DMS53 (cell line): ENCODE data around the gene CMTM5.

ENCODE experiments used
- DNase-seq: peaks from one replicate; lab custom pipeline; 2025; lab: John Stamatoyannopoulos, UW

The CMTM5 gene

DNA sequence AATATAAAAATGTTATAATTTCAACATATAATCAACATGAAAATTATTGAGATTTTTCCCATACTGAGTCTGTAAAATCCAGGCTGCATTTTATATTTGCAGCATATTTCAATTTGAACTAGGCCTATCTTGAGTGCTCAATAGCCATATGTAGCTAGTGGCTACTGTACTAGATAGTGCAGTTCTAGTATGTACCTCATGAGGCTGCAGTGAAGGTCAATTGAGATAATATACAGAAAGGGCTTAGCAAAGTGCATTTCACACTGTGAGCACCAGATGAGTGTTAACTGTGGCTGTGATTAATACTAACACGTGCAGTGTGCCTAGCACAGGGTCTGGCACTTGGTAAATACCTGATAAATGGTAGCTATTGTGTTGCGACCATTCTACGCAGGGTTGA is 18.8 kb upstream of the CMTM5 start:
- DNase-seq = peak; percentile 5

DNA sequence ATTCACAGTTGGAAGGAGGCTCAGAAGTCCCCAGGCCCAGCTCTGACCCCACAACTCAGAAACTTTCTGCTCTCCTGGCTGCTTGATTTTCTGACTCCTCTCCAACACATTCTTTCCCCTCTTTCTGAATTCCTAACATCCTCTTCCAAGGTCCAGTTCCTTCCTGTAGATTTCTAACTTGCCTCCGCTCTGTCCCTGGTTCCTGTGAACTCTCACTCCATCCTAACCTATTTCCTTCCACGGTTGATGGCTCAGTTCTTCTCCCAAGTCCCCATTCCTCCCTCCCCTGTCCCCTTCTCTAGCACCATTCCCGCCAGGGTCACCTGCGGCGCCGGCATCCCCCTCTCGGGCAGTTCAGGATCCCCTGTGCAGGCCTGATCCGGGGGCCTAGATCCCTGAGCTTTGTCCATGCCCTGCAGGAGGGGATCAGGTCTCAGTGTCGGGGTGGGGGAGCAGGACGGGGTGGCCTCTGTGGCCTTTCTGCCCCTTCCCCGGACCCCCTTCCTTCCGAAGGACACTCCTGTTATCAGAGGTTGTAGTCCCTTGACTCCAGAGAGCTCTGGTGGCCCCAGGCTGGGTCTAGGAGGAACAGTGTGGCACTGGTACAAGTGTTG is 18.2 kb upstream of the CMTM5 start:
- no peak for DNase-seq

DNA sequence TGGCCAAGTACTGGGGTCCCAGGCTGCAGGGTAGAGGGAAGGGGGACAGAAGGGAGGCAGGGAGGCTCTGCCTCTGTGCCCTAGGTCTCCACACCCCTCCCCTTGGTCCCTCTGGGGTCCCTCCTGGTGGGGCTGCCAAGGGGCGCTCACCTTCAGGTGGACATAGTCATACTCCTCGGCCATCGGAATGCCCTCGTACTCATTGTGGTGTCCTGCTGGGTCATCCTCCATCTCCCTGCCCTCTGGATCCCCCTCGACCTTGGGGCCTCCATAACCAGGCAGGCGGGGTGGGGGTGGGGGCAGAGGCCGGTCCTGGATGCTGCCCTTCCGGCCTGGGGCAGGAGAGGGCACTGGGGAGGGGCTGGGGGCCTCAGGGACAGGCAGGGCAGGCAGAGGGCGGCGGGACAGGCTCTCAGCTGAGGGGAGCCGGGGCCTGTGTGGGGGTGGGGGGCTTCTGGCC is 17.6 kb upstream of the CMTM5 start:
- DNase-seq = no peak

DNA sequence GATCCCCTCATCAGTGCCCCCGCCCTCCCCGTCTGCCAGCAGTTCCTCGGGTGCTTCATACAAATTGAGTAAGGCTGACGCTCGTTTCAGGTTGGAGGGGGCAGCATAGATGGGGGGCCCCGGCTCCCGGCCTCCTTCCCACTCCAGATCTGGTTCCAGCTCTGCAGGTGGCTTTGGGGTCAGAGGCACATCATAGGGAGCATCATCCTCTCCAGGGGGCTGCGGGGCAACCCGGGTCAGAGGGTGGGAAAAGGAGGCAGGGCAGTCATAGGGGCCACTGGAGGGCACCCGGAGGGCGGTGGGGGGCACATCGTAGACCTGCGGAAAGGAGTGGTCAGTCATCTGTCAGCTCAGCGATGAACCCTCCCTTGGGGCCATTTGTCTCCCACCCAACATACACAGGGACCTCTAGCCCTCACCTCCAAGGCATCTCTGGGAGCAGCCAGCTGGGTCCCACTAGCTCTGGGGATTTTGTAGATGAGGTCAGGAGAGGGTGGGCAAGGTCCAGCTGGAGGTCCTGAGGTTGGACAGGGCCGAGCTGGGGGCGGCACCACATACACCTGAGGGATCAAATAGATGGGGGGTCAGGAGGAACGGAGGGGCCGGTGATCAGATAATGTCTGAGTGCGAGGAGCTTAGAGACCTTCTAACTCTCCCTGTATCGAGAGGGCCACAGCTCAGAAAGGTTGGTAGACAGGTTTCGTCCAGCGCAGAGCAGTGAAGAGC is 17.0 kb upstream of the CMTM5 start:
- DNase-seq = no peak

DNA sequence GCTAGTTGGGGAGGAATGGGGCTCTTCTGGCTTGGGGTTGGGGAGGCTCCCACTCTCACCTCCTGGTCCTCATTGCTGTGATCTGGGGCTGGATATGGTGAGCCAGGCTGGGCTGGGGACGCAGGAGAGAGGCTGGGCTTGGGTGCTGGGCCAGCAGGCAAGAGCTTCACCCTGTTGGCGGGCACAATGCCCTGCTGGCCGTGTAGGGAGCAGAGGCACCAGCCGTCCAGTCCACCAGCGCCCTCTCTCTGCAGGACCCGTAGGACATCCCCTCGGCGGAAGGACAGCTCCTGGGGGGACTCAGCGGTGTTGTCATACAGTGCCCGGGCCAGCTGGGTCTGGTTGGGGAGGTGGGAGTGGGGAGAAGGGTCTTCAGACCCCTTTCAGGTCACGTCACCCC is 16.4 kb upstream of the CMTM5 start:
- DNase-seq = peak; percentile 13

DNA sequence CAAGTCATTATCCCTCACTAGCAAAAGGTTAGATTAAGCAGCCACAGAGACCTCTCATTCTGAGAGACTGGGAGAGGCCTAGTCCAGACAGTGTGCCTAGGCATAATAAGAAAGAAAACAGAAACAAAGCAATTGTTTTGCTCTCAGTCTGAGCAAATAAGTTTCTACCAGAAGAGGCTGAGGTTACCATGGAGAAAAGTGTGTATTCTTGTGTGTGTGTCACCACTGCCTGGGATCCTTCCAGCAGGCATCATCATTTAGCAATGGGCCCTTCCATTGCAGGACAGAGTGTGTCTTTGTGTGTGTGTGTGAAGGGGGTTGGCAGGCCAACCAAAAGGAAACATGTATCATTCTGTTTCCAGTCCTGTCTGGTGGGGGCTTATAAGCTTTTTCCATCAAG is 15.5 kb upstream of the CMTM5 start:
- peak; percentile 50 for DNase-seq

DNA sequence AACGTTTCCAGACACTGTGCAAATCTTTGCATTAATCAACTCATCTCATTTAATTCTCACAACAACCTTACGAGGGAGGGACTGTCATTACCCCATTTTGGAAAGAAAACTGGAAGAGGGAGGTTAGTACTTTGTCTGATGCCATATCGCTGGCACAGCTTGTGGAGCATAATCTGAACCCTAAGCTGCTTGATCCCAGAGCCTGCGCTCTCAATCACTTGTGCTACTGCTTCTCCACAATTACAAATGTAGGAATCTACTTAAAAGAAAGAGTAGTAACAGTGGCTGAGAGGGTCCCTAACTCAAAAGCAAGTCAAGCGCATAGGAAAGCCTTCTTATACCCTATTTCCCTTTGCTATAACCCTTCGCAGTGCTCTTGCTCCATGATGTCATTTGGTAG is 15.1 kb upstream of the CMTM5 start:
- DNase-seq = no peak

DNA sequence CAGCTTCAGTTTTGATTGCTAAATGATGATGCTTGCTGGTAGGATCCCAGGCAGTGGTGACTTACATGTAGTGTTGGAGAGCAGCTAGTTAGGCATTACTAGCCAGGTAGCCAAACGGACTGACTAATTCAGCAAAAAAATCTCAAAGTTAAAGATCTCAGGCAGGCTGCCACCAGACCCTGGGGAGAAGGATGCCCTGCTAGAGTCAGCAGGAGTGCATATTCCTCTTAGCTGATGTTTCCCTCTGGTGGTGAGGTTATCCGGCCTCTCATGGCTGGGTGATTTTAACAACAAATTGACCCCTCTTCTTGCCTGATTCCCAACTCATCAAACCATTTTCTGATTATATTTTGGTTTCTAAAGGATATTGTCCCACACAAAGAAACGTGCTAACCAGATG is 14.6 kb upstream of the CMTM5 start:
- DNase-seq = peak; percentile 23

DNA sequence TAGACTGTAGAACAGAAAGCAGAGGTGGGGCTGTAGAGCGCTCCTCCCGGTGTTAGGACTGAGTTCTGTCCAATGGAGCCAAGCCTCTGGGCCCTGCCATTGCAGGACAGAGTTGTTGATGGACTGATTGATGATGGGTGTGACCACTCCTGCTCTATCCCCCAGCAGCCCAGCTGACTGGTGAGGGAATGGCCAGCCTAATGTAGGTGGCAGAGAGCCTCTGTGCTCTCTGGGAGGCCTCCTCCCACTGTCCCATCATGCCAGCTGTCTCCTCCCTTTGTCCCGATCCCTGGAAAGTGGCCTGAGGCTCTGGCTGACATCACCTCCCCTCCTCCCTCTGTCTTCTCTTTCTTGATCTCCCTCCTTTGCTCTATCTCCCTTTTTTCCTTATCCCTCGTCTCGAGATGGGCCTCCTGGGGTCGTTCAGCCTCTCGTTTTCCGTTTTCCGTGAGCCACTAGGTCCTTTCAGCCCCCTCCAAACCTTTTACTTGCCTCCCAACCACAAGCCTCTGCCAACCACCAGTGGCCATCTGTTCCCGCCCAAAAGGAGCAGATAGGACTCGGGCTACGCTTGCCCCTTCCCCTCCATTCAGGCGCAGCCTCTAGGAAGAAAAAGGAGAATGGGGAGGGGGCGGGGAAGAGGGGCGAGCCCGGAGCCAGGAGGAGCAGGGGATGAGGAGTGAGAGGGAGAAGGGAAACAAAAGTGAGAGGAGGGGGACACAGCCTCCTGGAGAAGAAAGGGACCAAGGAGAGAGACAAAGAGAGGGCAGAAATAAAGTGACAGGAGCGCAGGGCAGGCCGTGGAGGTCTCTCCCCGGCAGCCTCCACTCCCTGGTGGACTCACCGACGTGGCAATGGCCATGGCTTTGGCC is 12.4 kb upstream of the CMTM5 start:
- DNase-seq = no peak

DNA sequence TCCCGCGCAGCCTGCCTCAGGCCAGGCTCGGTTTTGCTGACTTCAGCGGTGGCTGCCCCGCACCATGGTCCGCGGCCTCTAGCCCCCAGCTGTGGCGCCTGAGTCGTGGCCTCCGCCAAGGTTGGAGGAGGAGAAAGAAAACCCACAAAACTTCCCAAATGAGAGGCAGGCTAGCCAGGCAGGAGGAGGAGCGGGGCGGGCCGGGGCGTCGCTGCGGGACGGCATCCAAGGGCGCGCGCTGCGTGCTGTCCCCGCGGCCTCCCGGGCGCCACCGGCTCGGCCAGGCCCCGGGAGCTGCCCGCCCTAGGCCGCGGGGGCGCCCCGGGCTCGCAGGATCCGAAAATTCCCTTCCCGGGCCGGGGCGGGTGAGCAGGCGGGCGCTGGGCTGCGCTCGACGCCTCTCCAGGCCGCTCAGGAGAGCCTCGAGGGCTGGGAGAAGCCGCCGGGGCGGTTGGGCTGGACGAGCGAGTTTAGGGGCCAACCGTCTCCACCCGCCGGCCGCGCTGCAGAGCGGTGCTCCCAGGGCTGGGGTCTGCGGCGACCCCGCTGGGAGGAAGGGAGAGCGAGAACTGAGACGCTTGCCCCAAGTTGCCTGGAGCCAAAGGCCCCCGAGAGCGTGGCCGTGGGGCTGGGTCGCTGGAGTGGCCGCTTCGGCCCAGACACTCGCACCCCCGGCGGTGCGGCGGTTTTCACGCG is 11.7 kb upstream of the CMTM5 start, which contains the start of gene EFS:
Gene EFS (minus strand): TSS at position 137 of the 696 bp plus-strand sequence. CDS start 147 bp downstream, outside the sequence.
- DNase-seq = peak; percentile 39

DNA sequence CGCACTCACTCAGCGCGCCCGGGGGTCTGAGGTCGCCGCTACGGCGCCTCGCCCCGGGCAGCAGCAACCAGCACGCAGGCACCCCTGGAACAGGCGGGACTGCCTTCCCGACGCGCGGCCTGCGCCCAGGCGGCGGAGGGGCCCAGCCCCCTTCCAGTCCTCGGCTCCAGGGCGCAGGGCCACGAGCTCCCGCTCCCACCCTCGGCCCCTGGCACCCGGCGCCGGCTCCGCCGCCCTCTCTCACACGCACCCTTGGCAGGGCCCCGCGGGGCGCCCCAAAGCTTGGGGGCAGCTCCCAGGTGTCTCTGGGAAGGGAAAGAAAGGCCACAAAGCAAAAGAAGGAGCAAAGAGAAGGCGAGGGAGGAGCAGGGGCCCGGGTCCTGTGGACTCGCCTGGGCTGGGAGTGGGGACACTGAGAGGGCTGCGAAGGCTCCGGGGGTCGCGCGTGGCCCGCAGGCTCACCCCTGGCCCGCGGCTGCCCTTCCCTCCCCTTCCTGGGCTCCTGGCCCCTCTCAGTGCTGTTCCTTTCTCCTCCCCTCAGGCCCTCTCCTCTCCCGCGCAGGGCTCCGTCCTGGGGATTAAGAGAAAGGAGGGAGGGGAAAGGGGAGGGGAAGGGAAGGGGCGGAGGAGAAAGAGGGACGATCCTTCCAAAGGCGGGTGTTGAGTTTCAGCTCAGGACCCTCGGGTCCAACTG is 11.0 kb upstream of the CMTM5 start:
- DNase-seq = no peak

DNA sequence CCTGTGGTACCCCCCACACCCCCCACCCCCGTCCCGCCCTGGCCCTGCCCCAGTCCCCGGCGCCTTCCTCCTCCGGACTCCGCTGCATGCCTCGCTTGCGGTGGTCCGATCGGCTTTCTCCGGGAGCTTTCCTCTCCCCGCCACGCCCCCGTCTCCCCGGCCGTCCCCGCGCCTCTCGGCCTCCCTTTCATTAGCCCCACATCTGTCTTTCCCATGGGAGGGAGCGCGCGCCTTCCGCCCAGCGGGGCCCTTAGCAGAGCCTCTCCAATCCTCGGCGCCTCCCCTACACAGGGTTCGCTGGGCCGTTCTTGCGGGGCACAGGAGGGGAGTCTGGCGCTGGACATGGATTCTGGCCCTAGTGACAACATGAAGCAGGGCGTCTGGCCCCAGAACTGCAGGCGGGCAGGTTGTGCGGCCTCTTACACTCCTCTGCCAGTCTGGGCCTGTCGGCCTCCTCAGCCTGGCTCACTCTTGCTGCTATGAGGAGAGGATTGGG is 10.4 kb upstream of the CMTM5 start:
- no peak for DNase-seq

DNA sequence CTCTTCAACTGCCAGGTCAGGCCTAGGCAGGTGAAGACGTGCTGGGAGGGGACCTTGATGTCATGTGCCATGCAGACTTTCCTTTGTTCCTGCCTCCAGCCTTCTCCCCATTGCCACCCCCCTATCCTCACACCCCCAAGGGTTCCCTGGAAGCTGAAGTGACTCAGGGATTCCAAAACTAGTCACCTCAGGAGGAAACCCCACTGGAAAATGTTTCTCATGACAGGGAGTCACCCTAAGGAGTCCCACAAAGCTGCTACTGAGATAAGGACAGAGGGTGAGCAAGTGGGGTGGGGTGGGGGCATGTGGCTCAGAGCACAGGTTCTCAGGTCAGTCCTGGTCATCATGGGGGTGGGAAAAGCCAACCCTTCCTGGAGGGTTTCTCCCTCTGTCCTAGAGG is 6.6 kb upstream of the CMTM5 start:
- DNase-seq = no peak

DNA sequence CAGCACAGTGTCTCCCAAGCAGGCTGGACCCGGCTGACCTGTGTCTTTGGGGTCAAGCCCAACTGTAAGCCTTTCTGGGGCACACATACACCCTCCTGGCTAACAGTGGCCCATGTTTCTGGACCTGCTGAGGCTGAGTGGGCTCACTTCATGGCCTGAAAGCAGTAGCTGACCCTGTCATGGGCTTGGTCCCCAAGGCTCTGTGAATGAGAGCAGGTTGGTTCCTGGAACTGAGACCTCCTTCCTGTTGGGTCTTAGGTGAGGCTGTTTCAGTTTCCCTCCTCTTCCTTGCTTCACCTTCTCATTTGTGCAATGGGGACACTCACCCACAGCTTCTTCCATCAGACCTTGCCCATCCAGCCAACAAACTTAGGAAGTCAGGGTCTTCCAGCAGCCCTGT is 5.0 kb upstream of the CMTM5 start:
- no peak for DNase-seq

DNA sequence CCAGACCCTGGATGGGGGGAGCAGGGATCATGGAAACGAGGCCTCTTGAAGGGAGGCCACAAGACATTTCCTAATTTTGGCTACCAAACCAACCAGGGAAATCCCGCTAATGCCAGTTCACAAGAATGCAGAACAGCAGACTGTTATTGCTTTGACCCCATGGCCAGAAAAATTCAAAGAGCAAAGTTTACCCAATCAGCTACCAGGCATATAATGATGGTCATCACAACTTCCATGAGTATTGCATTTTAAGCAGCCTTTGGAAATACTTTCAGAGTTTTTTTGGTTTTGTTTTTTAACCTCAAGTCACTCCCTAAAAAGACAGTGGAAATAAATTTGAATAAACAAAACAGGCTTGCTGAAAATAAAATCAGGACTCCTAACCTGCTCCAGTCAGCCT is 4.3 kb upstream of the CMTM5 start, which contains the start of gene IL25:
Gene IL25 (plus strand): TSS at position 301 of the 400 bp plus-strand sequence.
- no peak for DNase-seq

DNA sequence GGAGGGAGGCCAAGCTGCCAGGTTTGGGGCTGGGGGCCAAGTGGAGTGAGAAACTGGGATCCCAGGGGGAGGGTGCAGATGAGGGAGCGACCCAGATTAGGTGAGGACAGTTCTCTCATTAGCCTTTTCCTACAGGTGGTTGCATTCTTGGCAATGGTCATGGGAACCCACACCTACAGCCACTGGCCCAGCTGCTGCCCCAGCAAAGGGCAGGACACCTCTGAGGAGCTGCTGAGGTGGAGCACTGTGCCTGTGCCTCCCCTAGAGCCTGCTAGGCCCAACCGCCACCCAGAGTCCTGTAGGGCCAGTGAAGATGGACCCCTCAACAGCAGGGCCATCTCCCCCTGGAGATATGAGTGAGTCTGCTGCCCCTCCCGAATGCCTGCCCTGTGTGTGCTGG is 3.8 kb upstream of the CMTM5 start:
- DNase-seq = no peak

DNA sequence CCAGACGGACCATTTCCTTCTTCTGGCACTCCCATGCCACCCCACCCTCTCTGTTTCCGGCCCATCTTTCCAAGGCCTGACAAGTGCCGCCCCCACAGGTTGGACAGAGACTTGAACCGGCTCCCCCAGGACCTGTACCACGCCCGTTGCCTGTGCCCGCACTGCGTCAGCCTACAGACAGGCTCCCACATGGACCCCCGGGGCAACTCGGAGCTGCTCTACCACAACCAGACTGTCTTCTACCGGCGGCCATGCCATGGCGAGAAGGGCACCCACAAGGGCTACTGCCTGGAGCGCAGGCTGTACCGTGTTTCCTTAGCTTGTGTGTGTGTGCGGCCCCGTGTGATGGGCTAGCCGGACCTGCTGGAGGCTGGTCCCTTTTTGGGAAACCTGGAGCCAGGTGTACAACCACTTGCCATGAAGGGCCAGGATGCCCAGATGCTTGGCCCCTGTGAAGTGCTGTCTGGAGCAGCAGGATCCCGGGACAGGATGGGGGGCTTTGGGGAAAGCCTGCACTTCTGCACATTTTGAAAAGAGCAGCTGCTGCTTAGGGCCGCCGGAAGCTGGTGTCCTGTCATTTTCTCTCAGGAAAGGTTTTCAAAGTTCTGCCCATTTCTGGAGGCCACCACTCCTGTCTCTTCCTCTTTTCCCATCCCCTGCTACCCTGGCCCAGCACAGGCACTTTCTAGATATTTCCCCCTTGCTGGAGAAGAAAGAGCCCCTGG is 1.2 kb upstream of the CMTM5 start:
- no peak for DNase-seq

DNA sequence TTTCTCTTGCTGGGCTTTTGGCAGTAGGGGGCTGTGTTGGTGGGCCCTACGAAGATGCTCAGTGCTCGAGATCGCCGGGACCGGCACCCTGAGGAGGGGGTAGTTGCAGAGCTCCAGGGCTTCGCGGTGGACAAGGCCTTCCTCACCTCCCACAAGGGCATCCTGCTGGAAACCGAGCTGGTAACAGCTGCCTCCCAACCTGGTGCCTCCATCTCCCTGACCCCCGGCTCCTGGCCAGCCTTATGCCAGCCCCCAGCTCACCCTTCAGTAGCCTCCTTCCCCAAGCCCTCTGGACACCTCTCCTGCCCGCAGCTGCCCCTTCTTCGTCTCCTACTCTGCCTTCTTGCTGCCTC is 328 bp downstream of the CMTM5 start:
- DNase-seq = no peak

DNA sequence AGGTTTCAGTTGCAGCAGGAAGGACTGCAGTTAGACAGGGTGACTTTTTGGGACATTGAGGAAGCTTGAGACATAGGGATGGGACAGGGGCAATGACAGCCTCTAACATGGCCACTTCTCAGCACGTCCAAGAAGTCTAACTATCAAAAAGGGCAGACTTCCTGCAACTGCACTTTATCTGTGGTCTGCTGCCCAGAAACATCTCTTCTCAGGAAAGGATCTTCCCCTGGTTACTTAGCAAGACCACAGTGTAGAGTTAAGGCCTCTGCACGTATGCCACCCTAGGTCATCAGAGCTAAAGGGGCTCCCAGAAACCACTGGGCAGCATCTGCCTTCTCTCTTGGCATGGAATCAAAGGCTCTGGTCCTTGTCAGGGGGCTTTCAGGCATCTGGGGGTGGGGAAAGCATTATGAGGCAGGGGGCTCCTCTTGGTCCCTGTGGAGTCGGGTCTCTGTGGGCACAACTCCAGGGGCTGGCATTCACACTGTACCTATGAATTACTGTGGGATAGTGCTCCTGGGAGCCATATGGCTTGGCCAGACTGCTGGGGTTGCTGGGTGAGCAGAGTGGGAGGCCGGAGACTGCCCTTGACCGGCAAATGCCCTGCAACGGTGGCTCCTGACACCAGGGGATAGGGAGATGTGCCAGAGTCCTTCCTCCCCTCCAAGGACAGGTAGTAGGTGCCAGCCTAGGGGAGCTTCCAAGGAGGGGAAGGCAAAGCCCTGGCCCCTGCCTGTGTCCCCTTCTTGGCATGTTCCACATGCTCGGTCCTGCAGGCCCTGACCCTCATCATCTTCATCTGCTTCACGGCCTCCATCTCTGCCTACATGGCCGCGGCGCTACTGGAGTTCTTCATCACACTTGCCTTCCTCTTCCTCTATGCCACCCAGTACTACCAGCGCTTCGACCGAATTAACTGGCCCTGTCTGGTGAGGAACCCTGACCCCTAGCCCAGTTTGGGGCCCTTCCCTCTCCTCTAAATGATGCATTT is 1.0 kb downstream of the CMTM5 start:
- no peak for DNase-seq
